ENCODE data around the gene CLTA.

GRCh38 chr9:36174271-36174670 lies 16.4 kb upstream of the CLTA start:
- TF ChIP-seq POLR2A (IDR thresholded peaks at IDR 0.05; ENCODE audit: low read length) (no peak), GATA1 (IDR thresholded peaks at IDR 0.05; ENCODE audit: low read depth, low read length) (no peak)

Data from erythroblast (primary cell).